H54 (cell line): ENCODE measurements around the gene PPCS.

Source experiments
- DNase-seq: peaks from one replicate; pipeline ENCODE4 v3.0.0; 2011; ENCODE audit warnings: low spot score, mixed read lengths; ENCODE audit not compliant: insufficient read length
- FAIRE-seq: peaks from 3 replicates; lab custom pipeline; 2011; peaks lifted over from hg19 to GRCh38; lab: Jason Lieb, UNC
- POLR2A ChIP-seq: IDR thresholded peaks from 2 replicates; pipeline ENCODE4 v1.6.1; 2011; ENCODE audit warnings: low read depth, mild to moderate bottlenecking, low read length

PPCS gene

GRCh38 chr1:42430286-42431135, 25.8 kb upstream of the PPCS start:
- no peak for TF ChIP-seq POLR2A
- DNase-seq (no peak), FAIRE-seq (no peak)

DNA sequence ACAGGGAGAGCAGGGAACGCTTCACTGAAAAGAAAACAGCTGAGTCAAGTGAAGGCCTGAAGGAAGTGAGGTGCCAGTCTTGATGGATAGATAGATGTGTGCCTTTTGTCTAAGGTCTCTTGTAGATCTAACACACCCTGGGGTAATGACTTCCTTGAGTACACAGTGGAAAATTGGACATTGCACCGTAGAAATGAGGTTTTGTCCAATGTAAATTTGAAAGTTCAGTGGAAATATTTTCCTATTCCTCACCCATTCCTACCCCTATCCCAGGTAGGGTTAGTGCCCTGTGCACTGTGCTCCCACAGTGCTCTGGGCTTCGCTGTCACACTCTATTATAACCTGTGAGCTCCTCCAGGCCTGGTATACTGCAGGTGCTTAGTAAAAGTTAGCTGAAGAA, 24.8 kb upstream of the PPCS start:
- TF ChIP-seq POLR2A, result no peak
- no peak for FAIRE-seq
- DNase-seq, result no peak

- DNase-seq (no peak), FAIRE-seq (no peak)
- no peak for TF ChIP-seq POLR2A
Observed at GRCh38 chr1:42432714-42433113, 23.6 kb upstream of the PPCS start.

DNA sequence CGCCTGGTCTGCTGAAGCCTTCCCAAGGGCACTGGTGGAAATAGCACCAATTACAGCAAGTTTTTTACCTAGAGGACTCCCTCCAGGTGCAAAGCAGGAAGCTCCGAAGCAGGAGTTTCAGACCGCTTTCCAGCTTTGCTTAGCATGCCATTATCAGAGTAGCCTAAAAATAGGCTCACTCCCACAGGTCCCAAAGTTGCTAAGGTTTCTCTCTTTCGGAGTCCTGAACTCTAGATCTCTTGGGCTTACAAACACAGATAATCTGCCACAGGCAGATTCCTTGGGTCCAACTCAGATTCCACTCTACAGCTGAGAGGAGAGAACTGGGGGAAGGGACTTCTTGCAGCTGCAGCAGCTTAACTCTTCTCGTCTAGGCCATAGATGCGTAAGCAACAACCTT, 23.0 kb upstream of the PPCS start:
- FAIRE-seq (no peak), DNase-seq (no peak)
- TF ChIP-seq POLR2A, result no peak

DNA sequence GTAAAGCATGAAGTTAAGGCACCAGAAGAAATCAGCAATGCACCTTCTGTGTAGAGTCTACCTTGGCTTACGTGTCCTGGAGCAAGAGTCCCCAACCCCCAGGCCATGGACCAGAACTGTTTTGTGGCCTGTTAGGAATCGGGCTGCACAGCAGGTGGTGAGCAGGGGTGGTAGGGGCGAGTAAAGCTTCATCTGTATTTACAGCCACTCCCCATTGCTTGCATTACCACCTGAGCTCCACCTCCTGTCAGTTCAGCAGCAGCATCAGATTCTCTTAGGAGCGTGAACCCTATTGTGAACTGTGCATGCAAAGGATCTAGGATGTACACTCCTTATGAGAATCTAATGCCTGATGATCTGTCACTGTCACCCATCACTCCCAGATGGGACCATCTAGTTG, 22.0 kb upstream of the PPCS start:
- DNase-seq (no peak), FAIRE-seq (no peak)
- TF ChIP-seq POLR2A, result no peak

DNA sequence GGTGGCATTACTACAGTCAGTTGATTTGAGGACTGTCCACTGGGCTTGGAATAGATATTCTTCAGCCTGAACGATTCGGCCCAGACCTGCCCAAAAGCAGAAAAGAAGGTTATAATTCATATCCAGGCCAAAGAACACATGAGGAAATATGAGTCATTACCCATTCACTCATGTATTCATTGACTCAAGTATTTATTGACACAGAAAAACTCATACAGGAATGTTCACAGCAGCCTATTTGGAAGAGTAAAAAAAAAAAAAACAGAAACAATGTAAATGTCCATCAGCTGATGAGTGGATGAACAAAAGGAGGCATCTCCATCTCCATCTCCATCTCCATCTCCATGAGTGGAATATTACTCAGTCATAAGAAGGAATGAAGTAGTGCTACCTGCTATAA, 16.4 kb upstream of the PPCS start:
- DNase-seq (peak; percentile 49), FAIRE-seq (peak; percentile 85)
- no peak for TF ChIP-seq POLR2A

- TF ChIP-seq POLR2A, result no peak
- DNase-seq, result no peak
- no peak for FAIRE-seq
Observed at GRCh38 chr1:42442662-42443061, 13.7 kb upstream of the PPCS start.

DNA sequence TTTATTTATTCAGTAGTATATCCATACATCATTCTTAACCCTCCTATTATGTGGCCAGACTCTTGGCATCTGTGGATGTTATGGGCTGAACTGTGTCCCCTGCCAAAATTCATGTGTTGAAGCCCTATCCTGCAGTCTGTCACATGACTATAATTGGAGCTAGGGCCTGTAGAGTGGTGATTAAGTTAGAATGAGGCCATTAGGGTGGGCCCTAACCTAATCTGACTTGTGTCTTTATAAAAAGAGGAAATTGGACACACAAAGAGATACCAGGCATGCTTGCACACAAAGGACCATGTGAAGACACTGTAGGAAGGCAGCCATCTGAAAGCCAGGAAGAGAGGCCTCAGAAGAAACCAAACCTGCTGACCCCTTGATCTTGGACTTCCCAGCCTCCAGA, 7.1 kb upstream of the PPCS start:
- no peak for TF ChIP-seq POLR2A
- FAIRE-seq, result no peak
- no peak for DNase-seq

DNA sequence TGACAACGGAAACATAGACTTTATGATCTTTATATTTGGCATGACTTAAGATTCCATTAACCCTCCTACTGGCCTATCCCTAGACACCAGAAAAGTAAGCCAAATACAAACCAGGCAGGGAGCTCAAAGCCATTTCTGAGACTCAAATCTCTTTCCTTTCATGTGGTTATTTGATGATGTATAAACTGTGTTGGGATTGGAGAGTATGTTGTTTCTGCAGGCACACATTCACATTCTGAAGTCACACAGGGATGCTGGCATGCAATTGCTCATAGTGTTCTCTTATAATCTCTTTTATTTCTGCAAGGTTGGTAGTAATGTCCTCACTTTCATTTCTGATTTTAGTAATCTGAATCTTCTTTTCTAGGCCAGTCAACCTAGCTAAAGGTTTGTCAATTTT, 6.3 kb upstream of the PPCS start:
- FAIRE-seq (no peak), DNase-seq (no peak)
- no peak for TF ChIP-seq POLR2A

DNA sequence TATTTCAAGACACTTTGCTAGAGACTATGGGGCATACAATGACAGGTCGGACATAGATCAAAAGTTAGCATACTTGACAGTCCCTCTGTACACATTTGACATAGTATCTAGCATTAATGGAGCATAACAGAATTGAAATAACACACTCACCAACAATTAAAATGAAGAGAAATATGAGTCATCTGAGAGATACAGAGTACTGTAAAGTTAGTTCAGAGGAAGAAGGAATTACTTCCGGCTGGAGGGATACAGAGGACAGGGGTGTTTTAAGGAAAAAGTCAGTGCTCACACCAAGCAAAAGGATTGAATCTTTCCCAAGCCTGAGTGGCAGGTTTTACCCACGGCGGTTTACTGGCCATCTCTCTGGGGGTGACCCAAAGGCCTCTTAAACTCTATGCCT, 3.0 kb upstream of the PPCS start:
- DNase-seq (no peak), FAIRE-seq (no peak)
- no peak for TF ChIP-seq POLR2A

DNA sequence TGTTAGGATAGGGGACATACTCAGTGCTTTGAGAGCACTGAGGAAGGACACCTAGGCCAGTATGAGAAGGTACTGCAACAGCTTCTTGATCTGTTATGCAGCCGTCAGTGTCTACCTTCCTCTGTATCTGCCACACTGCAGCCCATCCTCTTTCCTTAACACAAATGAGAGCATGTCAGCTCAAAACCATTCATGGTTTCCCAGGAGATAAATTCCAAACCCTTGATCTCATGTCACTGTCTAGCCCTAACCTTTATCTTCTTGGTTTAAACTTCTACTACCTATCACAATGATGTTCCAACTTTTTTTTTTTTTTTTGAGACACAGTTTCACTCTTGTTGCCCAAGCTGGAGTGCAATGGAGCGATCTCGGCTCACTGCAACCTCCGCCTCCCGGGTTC, 1.9 kb upstream of the PPCS start:
- FAIRE-seq (no peak), DNase-seq (no peak)
- no peak for TF ChIP-seq POLR2A

DNA sequence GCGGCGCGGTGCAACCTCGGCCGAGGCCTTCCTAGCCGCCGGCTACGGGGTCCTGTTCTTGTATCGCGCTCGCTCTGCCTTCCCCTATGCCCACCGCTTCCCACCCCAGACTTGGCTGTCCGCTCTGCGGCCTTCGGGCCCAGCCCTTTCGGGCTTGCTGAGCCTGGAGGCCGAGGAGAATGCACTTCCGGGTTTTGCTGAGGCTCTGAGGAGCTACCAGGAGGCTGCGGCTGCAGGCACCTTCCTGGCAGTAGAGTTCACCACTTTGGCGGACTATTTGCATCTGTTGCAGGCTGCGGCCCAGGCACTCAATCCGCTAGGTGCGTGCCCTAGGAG, 379 bp downstream of the PPCS start:
- no peak for TF ChIP-seq POLR2A
- FAIRE-seq (no peak), DNase-seq (peak; percentile 37)

GRCh38 chr1:42461196-42461595, 4.9 kb downstream of the PPCS start:
- DNase-seq, result no peak
- FAIRE-seq, result no peak
- no peak for TF ChIP-seq POLR2A

DNA sequence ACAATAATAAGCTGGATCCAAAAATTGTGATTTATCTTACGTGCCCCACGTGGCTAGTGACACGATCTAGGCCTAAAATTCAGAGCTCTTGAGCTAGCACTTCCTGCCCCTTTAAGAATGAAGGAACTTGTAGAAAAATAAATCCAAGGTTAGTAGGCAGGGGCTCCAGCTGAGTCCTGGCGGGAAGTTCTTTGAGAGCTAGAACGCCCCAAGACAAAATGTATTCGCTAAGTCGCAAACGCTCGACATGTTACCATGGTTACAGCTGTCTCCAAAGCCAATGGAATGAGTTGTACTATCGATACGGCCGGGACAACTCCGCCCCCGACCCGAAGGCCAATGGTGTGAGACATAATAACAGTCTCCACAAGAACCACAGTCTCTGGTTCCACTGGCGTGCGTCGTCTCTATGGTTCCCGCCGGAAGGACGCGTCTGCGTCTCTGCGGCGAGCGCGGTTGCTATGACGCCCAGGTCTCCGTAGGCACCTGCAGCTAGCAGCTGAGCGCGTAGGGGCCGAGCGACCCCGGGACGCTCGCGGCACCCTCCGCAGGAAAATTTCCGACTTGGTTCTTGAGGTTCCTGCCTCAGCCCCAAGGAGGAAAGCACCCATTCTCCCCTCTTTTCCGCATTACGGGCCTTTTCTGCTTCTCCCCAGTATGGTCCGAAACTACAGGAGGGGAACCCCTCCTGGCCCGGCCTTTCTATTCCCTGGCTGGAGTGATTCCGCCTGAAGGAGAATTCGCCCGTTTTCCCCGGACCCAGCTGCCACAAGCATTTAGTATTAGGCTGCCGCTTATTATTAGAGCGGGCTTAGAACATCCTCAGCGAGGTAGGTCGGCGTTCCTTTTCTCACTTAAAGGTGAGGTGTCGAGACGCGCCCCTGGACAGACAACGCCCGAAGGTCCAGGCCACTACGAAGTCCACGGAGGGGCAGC, 6.8 kb downstream of the PPCS start, which contains the start of gene CCDC30:
Gene CCDC30 (plus strand): TSS at position 459 of the 936 bp plus-strand sequence. CDS start 17,266 bp downstream, outside the sequence.
- TF ChIP-seq POLR2A, result peak; percentile 30
- peak; percentile 96 for DNase-seq
- peak; percentile 100 for FAIRE-seq
